T-cell (primary cell): ENCODE data around the gene TECTA. TPM values are rescaled to one million over a fixed set of nuclear protein-coding genes. Genes with fewer than 3 reads are reported as not detected.

Experiments used
- ATAC-seq, 4 experiments: fragments of 200-7000 bp in 3 of 4; fragments of 150-1000 bp in 1 of 4; cut with Tn5 transposase; replicated peaks in 1 of 4; 1 replicate in 3 of 4; 2 replicates in 1 of 4; pipeline ENCODE4 v1.10.0; 2021; ENCODE audit warnings: moderate library complexity in 3 of 4, mild to moderate bottlenecking in 2 of 4, moderate number of reproducible peaks in 1 of 4
- CTCF ChIA-PET, 2 donors: fragments of 300-600 bp; sonication (Branson Sonifier 250); formaldehyde crosslinking; loops; one replicate each; lab custom pipeline; 2022; ENCODE audit warnings: antibody characterized with exemption in 2 of 2; lab: Charles Lee
- POLR2A ChIA-PET, 2 donors: fragments of 300-600 bp; sonication (Branson Sonifier 250); formaldehyde crosslinking; loops; one replicate each; lab custom pipeline; 2022; ENCODE audit warnings: antibody characterized with exemption in 2 of 2; lab: Charles Lee
- DNase-seq, 35 experiments: peaks; one replicate each; pipeline versions ENCODE4 v3.0.0 to v3.0.0-alpha.2; 2013 to 2023
- H3K27ac ChIP-seq: one replicate; pipeline ENCODE4 v1.5.1; 2013; ENCODE audit warnings: low read length
- H3K27me3 ChIP-seq, 2 experiments: replicated peaks in 1 of 2; 1 replicate in 1 of 2; 2 replicates in 1 of 2; pipeline versions ENCODE4 v1.6.1 to v1.7.0; 2013; ENCODE audit warnings: low read length in 1 of 2, mixed read lengths in 1 of 2; ENCODE audit not compliant: control insufficient read depth in 2 of 2, insufficient read depth in 2 of 2; ENCODE audit errors: extremely low read depth in 1 of 2
- H3K36me3 ChIP-seq, 2 donors: 1 replicate in 1 of 2; 2 replicates in 1 of 2; pipeline versions ENCODE4 v1.6.1 to v1.7.0; 2013; ENCODE audit warnings: low read length in 1 of 2; ENCODE audit not compliant: control insufficient read depth in 2 of 2, insufficient read depth in 1 of 2; ENCODE audit errors: extremely low read depth in 1 of 2
- H3K4me1 ChIP-seq, 2 experiments: 1 replicate in 1 of 2; 2 replicates in 1 of 2; pipeline versions ENCODE4 v1.6.1 to v1.7.0; 2013; ENCODE audit warnings: low read length in 2 of 2, mixed read lengths in 1 of 2; ENCODE audit not compliant: insufficient read depth in 2 of 2, control insufficient read depth in 1 of 2; ENCODE audit errors: extremely low read depth in 1 of 2
- H3K4me3 ChIP-seq, 2 donors: 1 replicate in 1 of 2; 2 replicates in 1 of 2; pipeline versions ENCODE4 v1.5.1 to v1.7.0; 2013; ENCODE audit warnings: mild to moderate bottlenecking in 2 of 2, low read length in 1 of 2, moderate library complexity in 1 of 2; ENCODE audit not compliant: control insufficient read depth in 1 of 2; ENCODE audit errors: extremely low read depth in 1 of 2
- H3K9me3 ChIP-seq: 2 replicates; pipeline ENCODE4 v1.7.0; 2013
- H3K27ac Mint-ChIP-seq, 2 donors: one replicate each; pipeline ENCODE4 v1.8.0; 2020 to 2021; ENCODE audit warnings: mild to moderate bottlenecking in 2 of 2, mixed read lengths in 2 of 2
- H3K27me3 Mint-ChIP-seq, 2 donors: one replicate each; pipeline ENCODE4 v1.8.0; 2021 to 2022; ENCODE audit warnings: mixed read lengths in 2 of 2
- H3K36me3 Mint-ChIP-seq: one replicate; pipeline ENCODE4 v1.8.0; 2021; ENCODE audit warnings: mixed read lengths
- H3K4me1 Mint-ChIP-seq, 3 donors: one replicate each; pipeline ENCODE4 v1.8.0; 2020 to 2022; ENCODE audit warnings: mixed read lengths in 3 of 3, mild to moderate bottlenecking in 1 of 3
- H3K4me3 Mint-ChIP-seq, 3 donors: one replicate each; pipeline ENCODE4 v1.8.0; 2020 to 2022; ENCODE audit warnings: mild to moderate bottlenecking in 3 of 3, mixed read lengths in 3 of 3, moderate library complexity in 3 of 3
- H3K9me3 Mint-ChIP-seq, 3 donors: one replicate each; pipeline ENCODE4 v1.8.0; 2020 to 2022; ENCODE audit warnings: mixed read lengths in 3 of 3
- WGBS: methylation state at CpG from one replicate; pipeline ENCODE4 v1.1.5; 2013; ENCODE audit warnings: missing lambda C conversion rate; ENCODE audit not compliant: insufficient coverage; 5-methylcytosine and 5-hydroxymethylcytosine counted together
- total RNA-seq, 35 experiments: library from RNA in 6 of 35; stranded (reverse) in 6 of 35; fragments of 120-200 nt in 1 of 35; gene quantifications; one replicate each; pipeline versions ENCODE4 v1.2.1 to v1.2.4 and lab custom pipeline; 2013 to 2026

TECTA gene
- total RNA-seq, 5 donors from 2014 or later (not counting 1 experiment from before 2014, with no cell fraction given) = 0.30 to 0.60 (median 0.50) TPM

DNA sequence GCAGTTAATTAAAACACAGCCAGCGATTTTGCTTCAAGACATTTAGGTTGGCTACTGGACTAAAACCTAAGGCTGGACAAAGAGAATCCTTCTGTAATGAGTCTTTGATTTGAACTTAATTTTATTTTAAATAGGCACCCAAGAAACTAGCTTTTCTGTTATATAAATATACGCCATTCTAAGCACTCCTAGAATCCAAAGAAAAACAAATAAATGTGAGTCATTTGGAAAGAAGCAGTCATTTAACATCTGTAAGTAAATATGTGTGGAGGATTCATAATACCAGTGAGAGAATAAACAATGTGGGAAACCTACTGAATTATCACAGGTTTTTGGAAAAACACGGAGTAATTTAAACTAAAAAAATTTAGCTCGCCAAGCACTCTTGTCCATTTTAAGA, 1.2 kb upstream of the TECTA start:
- no CpG with 5 or more reads among the region's 4 CpGs for WGBS
- Mint-ChIP-seq H3K9me3 (no peaks in the 10 kb centered on the region), H3K4me3 (no peak overlapping the region), H3K4me1 (no peaks in the 10 kb centered on the region), H3K27ac (no peak overlapping the region), H3K27me3 (peaks cover 0 to 3% of the 10 kb centered on the region in 2 donors), H3K36me3 (no peaks in the 10 kb centered on the region)
- H3K27ac ChIP-seq = no peak overlapping the region
- DNase-seq (no peak), ATAC-seq (no peak)
- POLR2A ChIA-PET = no interaction called here
- no peaks in the 10 kb centered on the region for H3K9me3 ChIP-seq
- no peaks in the 10 kb centered on the region for H3K27me3 ChIP-seq
- H3K4me3 ChIP-seq = no peak overlapping the region
- H3K4me1 ChIP-seq = no peaks in the 10 kb centered on the region
- H3K36me3 ChIP-seq = no peaks in the 10 kb centered on the region
- CTCF ChIA-PET = interaction anchor here in 1 of 2 donors (0.7 kb wide), 1 partner anchor 54 kb away, joined by 3 read pairs; no protein-coding TSS in a partner anchor

- H3K9me3 ChIP-seq = no peaks in the 10 kb centered on the region
- WGBS = 93% methylated on average over 6 of the region's 9 CpGs
- Mint-ChIP-seq H3K27me3 (peaks cover 0 to 3% of the 10 kb centered on the region in 2 donors), H3K27ac (no peak overlapping the region), H3K36me3 (no peaks in the 10 kb centered on the region), H3K9me3 (no peaks in the 10 kb centered on the region), H3K4me3 (no peak overlapping the region), H3K4me1 (no peaks in the 10 kb centered on the region)
- no peaks in the 10 kb centered on the region for H3K36me3 ChIP-seq
- no peak overlapping the region for H3K27ac ChIP-seq
- H3K27me3 ChIP-seq = no peaks in the 10 kb centered on the region
- POLR2A ChIA-PET = no interaction called here
- no peak for DNase-seq
- no peak overlapping the region for H3K4me3 ChIP-seq
- CTCF ChIA-PET = interaction anchor here in 1 of 2 donors (0.6 kb wide), 1 partner anchor 1862 kb away, joined by 3 read pairs; no protein-coding TSS in a partner anchor
- no peak for ATAC-seq
- no peaks in the 10 kb centered on the region for H3K4me1 ChIP-seq
Observed at GRCh38 chr11:121104312-121104762, 3.3 kb downstream of the TECTA start.

GRCh38 chr11:121105063-121105480, 4.0 kb downstream of the TECTA start:
- Mint-ChIP-seq H3K4me1 (no peaks in the 10 kb centered on the region), H3K36me3 (no peaks in the 10 kb centered on the region)

DNA sequence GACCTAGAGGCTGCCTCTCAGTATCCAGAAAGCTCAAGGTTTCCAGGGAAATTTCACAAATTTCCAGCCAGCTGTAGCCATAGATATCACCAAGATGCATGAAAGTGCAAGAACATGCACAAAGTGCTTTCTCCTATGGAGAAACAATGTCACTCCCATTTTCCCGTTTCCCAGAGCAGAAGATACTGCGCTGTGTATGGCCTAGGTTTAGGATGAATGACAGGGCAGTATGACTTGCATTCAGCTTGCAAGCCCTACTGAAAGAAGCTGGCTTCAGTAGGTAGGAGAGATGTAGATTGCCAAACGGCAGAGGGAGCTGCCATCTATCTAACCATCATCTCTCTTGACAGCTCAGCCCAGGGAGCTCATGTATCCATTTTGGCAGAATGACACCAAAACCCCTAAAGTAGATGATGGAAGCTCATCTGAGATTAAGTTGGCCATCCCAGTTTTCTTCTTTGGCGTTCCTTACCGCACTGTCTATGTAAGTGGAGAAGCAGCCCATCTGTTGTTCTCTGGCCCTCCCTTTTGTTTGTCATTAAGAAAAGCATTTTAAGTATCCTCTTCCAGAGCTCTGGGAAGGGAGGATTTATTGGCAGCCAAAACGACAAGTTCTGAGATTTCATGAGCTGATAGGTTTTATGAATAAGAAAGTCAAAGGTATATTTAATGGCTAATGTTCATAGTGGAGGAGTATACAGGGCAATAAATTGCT, 4.6 kb downstream of the TECTA start:
- Mint-ChIP-seq H3K36me3 (no peaks in the 10 kb centered on the region), H3K9me3 (no peaks in the 10 kb centered on the region), H3K4me3 (no peak overlapping the region), H3K27ac (no peak overlapping the region), H3K27me3 (peaks cover 0 to 3% of the 10 kb centered on the region in 2 donors), H3K4me1 (no peaks in the 10 kb centered on the region)
- ChIA-PET POLR2A (no interaction called here), CTCF (interaction anchor here in 1 of 2 donors (0.5 kb wide), 1 partner anchor 91 kb away, joined by 3 read pairs; no protein-coding TSS in a partner anchor)
- no peak overlapping the region for H3K27ac ChIP-seq
- no peaks in the 10 kb centered on the region for H3K27me3 ChIP-seq
- H3K9me3 ChIP-seq = no peaks in the 10 kb centered on the region
- H3K36me3 ChIP-seq = no peaks in the 10 kb centered on the region
- no peaks in the 10 kb centered on the region for H3K4me1 ChIP-seq
- ATAC-seq (no peak), DNase-seq (no peak)
- WGBS = no CpG with 5 or more reads among the region's 6 CpGs
- no peak overlapping the region for H3K4me3 ChIP-seq

More at GRCh38 chr11:121105063-121105480, 4.0 kb downstream of the TECTA start:
- ChIA-PET POLR2A (no interaction called here), CTCF (no interaction called here)
- Histone ChIP-seq H3K4me1 (no peaks in the 10 kb centered on the region), H3K36me3 (no peaks in the 10 kb centered on the region), H3K9me3 (no peaks in the 10 kb centered on the region), H3K4me3 (no peak overlapping the region), H3K27ac (no peak overlapping the region), H3K27me3 (no peaks in the 10 kb centered on the region)
- ATAC-seq = no peak
- 88% methylated on average over 1 of the region's 4 CpGs for WGBS
- no peak for DNase-seq
- Mint-ChIP-seq H3K9me3 (no peaks in the 10 kb centered on the region), H3K27ac (no peak overlapping the region), H3K4me3 (no peak overlapping the region), H3K27me3 (peaks cover 0 to 3% of the 10 kb centered on the region in 2 donors)

- no peak for ATAC-seq
- Mint-ChIP-seq H3K36me3 (no peaks in the 10 kb centered on the region), H3K4me1 (no peaks in the 10 kb centered on the region), H3K27ac (no peak overlapping the region), H3K27me3 (peaks cover 3 to 6% of the 10 kb centered on the region in 2 donors), H3K4me3 (no peak overlapping the region), H3K9me3 (no peaks in the 10 kb centered on the region)
- Histone ChIP-seq H3K4me1 (no peaks in the 10 kb centered on the region), H3K27ac (no peak overlapping the region), H3K9me3 (no peaks in the 10 kb centered on the region), H3K27me3 (peaks cover 0 to 2% of the 10 kb centered on the region in 2 experiments), H3K4me3 (no peak overlapping the region), H3K36me3 (no peaks in the 10 kb centered on the region)
- CTCF ChIA-PET = no interaction called here
- no peak for DNase-seq
- POLR2A ChIA-PET = no interaction called here
- 38% methylated on average over 1 of the region's 5 CpGs for WGBS
Observed at GRCh38 chr11:121106812-121107211, 5.8 kb downstream of the TECTA start.

DNA sequence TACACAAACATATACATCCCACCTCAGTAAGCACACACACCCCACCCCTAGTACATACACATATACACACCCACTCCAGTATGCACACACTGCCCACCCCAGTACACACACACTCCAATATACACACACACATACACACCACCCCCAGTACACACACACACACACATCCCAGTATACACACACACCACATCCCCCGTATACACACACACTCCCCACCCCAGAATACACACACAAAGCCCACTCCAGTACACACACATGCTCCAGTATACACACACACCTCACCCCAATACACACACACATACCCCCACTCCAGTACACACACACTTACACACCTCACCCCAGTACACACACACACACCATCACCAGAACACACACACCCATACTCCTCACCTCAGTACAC, 7.4 kb downstream of the TECTA start:
- ATAC-seq (no peak), DNase-seq (no peak)
- Mint-ChIP-seq H3K4me1 (peaks cover 0 to 7% (median 3%) of the 10 kb centered on the region in 3 donors), H3K27ac (no peak overlapping the region), H3K27me3 (peaks cover 7 to 12% of the 10 kb centered on the region in 2 donors), H3K36me3 (no peaks in the 10 kb centered on the region), H3K9me3 (no peaks in the 10 kb centered on the region), H3K4me3 (no peak overlapping the region)
- Histone ChIP-seq H3K36me3 (no peaks in the 10 kb centered on the region), H3K9me3 (no peaks in the 10 kb centered on the region), H3K27me3 (peaks cover 2 to 10% of the 10 kb centered on the region in 2 experiments), H3K27ac (no peak overlapping the region), H3K4me1 (no peaks in the 10 kb centered on the region), H3K4me3 (no peak overlapping the region)
- POLR2A ChIA-PET = no interaction called here
- 92% methylated on average over 1 of the region's 1 CpG for WGBS
- CTCF ChIA-PET = no interaction called here
